ENCODE results near the gene PDLIM3.

PDLIM3 gene

GRCh38 chr4:185549095-185549639 lies 13.9 kb upstream of the PDLIM3 start:
- H3K9ac ChIP-seq (ENCODE audit: low read length) = no peak overlapping the region
- H3K18ac ChIP-seq (ENCODE audit: low read length) = no peak overlapping the region
- no peaks in the 10 kb centered on the region for H3K36me3 ChIP-seq (ENCODE audit: control insufficient read depth, insufficient read depth, low read length)
- H4K8ac ChIP-seq (ENCODE audit: low read depth, low read length) = no peak overlapping the region
- H3K4me1 ChIP-seq (ENCODE audit: control insufficient read depth, low read depth, low read length) = no peaks in the 10 kb centered on the region
- H3K4me2 ChIP-seq (ENCODE audit: low read length) = no peak overlapping the region
- H2BK120ac ChIP-seq (ENCODE audit: low read depth, low read length) = no peak overlapping the region
- H3K4ac ChIP-seq (ENCODE audit: low read depth, low read length) = no peak overlapping the region
- no peak overlapping the region for H3K4me3 ChIP-seq (ENCODE audit: low read length)
- H3K23ac ChIP-seq (ENCODE audit: low read length) = no peak overlapping the region
- H3K79me1 ChIP-seq (ENCODE audit: low read length) = no peaks in the 10 kb centered on the region
- H2BK15ac ChIP-seq (replicated peaks; ENCODE audit: low read depth) = no peak overlapping the region
- no peak overlapping the region for H3K56ac ChIP-seq (ENCODE audit: low read length)
- H3K27ac ChIP-seq (ENCODE audit: low read depth, low read length) = no peak overlapping the region
- H4K5ac ChIP-seq (ENCODE audit: low read length) = no peak overlapping the region
- H2BK5ac ChIP-seq (ENCODE audit: low read length) = no peak overlapping the region
- no peak for DNase-seq
- H2AK5ac ChIP-seq (ENCODE audit: low read length) = no peak overlapping the region
- no peaks in the 10 kb centered on the region for H3K79me2 ChIP-seq (ENCODE audit: control insufficient read depth, insufficient read depth, low read length)
- no peaks in the 10 kb centered on the region for H3K27me3 ChIP-seq (ENCODE audit: insufficient read depth, low read length, poor library complexity)
- no CpG with 5 or more reads among the region's 2 CpGs for WGBS (ENCODE audit: extremely low coverage, insufficient coverage, low lambda C conversion rate)

- Histone ChIP-seq H3K23ac (ENCODE audit: low read length) (no peak overlapping the region), H3K56ac (ENCODE audit: low read length) (no peak overlapping the region), H4K8ac (ENCODE audit: low read depth, low read length) (no peak overlapping the region), H3K18ac (ENCODE audit: low read length) (no peak overlapping the region), H3K27ac (ENCODE audit: low read depth, low read length) (no peak overlapping the region), H2BK5ac (ENCODE audit: low read length) (no peak overlapping the region), H3K4me3 (ENCODE audit: low read length) (no peak overlapping the region), H2BK120ac (ENCODE audit: low read depth, low read length) (no peak overlapping the region), H2BK15ac (replicated peaks; ENCODE audit: low read depth) (no peak overlapping the region), H3K79me2 (ENCODE audit: control insufficient read depth, insufficient read depth, low read length) (no peaks in the 10 kb centered on the region), H3K79me1 (ENCODE audit: low read length) (no peaks in the 10 kb centered on the region), H3K9ac (ENCODE audit: low read length) (no peak overlapping the region), H3K36me3 (ENCODE audit: control insufficient read depth, insufficient read depth, low read length) (no peaks in the 10 kb centered on the region), H3K4me1 (ENCODE audit: control insufficient read depth, low read depth, low read length) (no peaks in the 10 kb centered on the region), H3K27me3 (ENCODE audit: insufficient read depth, low read length, poor library complexity) (no peaks in the 10 kb centered on the region), H4K5ac (ENCODE audit: low read length) (no peak overlapping the region), H3K4ac (ENCODE audit: low read depth, low read length) (no peak overlapping the region), H2AK5ac (ENCODE audit: low read length) (no peak overlapping the region), H3K4me2 (ENCODE audit: low read length) (no peak overlapping the region)
- no peak for DNase-seq
- WGBS (ENCODE audit: extremely low coverage, insufficient coverage, low lambda C conversion rate) = no CpG with 5 or more reads among the region's 1 CpG
These were observed 13.3 kb upstream of the PDLIM3 start for GRCh38 chr4:185548587-185548986.

- Histone ChIP-seq H3K27me3 (ENCODE audit: insufficient read depth, low read length, poor library complexity) (no peaks in the 10 kb centered on the region), H3K56ac (ENCODE audit: low read length) (no peak overlapping the region), H3K36me3 (ENCODE audit: control insufficient read depth, insufficient read depth, low read length) (no peaks in the 10 kb centered on the region), H3K9ac (ENCODE audit: low read length) (no peak overlapping the region), H2AK5ac (ENCODE audit: low read length) (no peak overlapping the region), H3K18ac (ENCODE audit: low read length) (no peak overlapping the region), H3K79me1 (ENCODE audit: low read length) (no peaks in the 10 kb centered on the region), H4K8ac (ENCODE audit: low read depth, low read length) (no peak overlapping the region), H3K4me3 (ENCODE audit: low read length) (no peak overlapping the region), H2BK120ac (ENCODE audit: low read depth, low read length) (no peak overlapping the region), H3K23ac (ENCODE audit: low read length) (no peak overlapping the region), H3K4me2 (ENCODE audit: low read length) (no peak overlapping the region), H3K79me2 (ENCODE audit: control insufficient read depth, insufficient read depth, low read length) (no peaks in the 10 kb centered on the region), H3K4ac (ENCODE audit: low read depth, low read length) (no peak overlapping the region), H4K5ac (ENCODE audit: low read length) (no peak overlapping the region), H3K4me1 (ENCODE audit: control insufficient read depth, low read depth, low read length) (no peaks in the 10 kb centered on the region), H2BK5ac (ENCODE audit: low read length) (no peak overlapping the region), H3K27ac (ENCODE audit: low read depth, low read length) (no peak overlapping the region), H2BK15ac (replicated peaks; ENCODE audit: low read depth) (no peak overlapping the region)
- WGBS (ENCODE audit: extremely low coverage, insufficient coverage, low lambda C conversion rate) = no CpG with 5 or more reads among the region's 6 CpGs
- no peak for DNase-seq
These were observed 11.0 kb upstream of the PDLIM3 start for GRCh38 chr4:185546335-185546734.

- Histone ChIP-seq H4K5ac (ENCODE audit: low read length) (no peak overlapping the region), H3K56ac (ENCODE audit: low read length) (no peak overlapping the region), H3K79me2 (ENCODE audit: control insufficient read depth, insufficient read depth, low read length) (no peaks in the 10 kb centered on the region), H3K4me2 (ENCODE audit: low read length) (no peak overlapping the region), H2BK120ac (ENCODE audit: low read depth, low read length) (no peak overlapping the region), H2BK5ac (ENCODE audit: low read length) (no peak overlapping the region), H3K4ac (ENCODE audit: low read depth, low read length) (no peak overlapping the region), H3K36me3 (ENCODE audit: control insufficient read depth, insufficient read depth, low read length) (no peaks in the 10 kb centered on the region), H3K4me3 (ENCODE audit: low read length) (no peak overlapping the region), H3K79me1 (ENCODE audit: low read length) (no peaks in the 10 kb centered on the region), H3K9ac (ENCODE audit: low read length) (no peak overlapping the region), H3K18ac (ENCODE audit: low read length) (no peak overlapping the region), H3K27ac (ENCODE audit: low read depth, low read length) (no peak overlapping the region), H2AK5ac (ENCODE audit: low read length) (no peak overlapping the region), H3K4me1 (ENCODE audit: control insufficient read depth, low read depth, low read length) (no peaks in the 10 kb centered on the region), H2BK15ac (replicated peaks; ENCODE audit: low read depth) (no peak overlapping the region), H3K27me3 (ENCODE audit: insufficient read depth, low read length, poor library complexity) (no peaks in the 10 kb centered on the region), H3K23ac (ENCODE audit: low read length) (no peak overlapping the region), H4K8ac (ENCODE audit: low read depth, low read length) (no peak overlapping the region)
- DNase-seq = no peak
- WGBS (ENCODE audit: extremely low coverage, insufficient coverage, low lambda C conversion rate) = no CpG with 5 or more reads among the region's 14 CpGs
These were observed 7.5 kb upstream of the PDLIM3 start for GRCh38 chr4:185542626-185543315.

GRCh38 chr4:185541251-185541727 lies 6.0 kb upstream of the PDLIM3 start:
- Histone ChIP-seq H2BK5ac (ENCODE audit: low read length) (no peak overlapping the region), H3K18ac (ENCODE audit: low read length) (no peak overlapping the region), H4K8ac (ENCODE audit: low read depth, low read length) (no peak overlapping the region), H3K79me2 (ENCODE audit: control insufficient read depth, insufficient read depth, low read length) (no peaks in the 10 kb centered on the region), H3K79me1 (ENCODE audit: low read length) (no peaks in the 10 kb centered on the region), H2BK15ac (replicated peaks; ENCODE audit: low read depth) (no peak overlapping the region), H3K4ac (ENCODE audit: low read depth, low read length) (no peak overlapping the region), H3K27me3 (ENCODE audit: insufficient read depth, low read length, poor library complexity) (no peaks in the 10 kb centered on the region), H3K23ac (ENCODE audit: low read length) (no peak overlapping the region), H3K9ac (ENCODE audit: low read length) (no peak overlapping the region), H3K4me3 (ENCODE audit: low read length) (no peak overlapping the region), H3K56ac (ENCODE audit: low read length) (no peak overlapping the region), H2BK120ac (ENCODE audit: low read depth, low read length) (no peak overlapping the region), H3K4me2 (ENCODE audit: low read length) (no peak overlapping the region), H4K5ac (ENCODE audit: low read length) (no peak overlapping the region), H3K4me1 (ENCODE audit: control insufficient read depth, low read depth, low read length) (no peaks in the 10 kb centered on the region), H3K27ac (ENCODE audit: low read depth, low read length) (no peak overlapping the region), H3K36me3 (ENCODE audit: control insufficient read depth, insufficient read depth, low read length) (no peaks in the 10 kb centered on the region), H2AK5ac (ENCODE audit: low read length) (no peak overlapping the region)
- no CpG with 5 or more reads among the region's 10 CpGs for WGBS (ENCODE audit: extremely low coverage, insufficient coverage, low lambda C conversion rate)
- DNase-seq = no peak

Data from mesendoderm (in vitro differentiated cells).